B cell (primary cell): ENCODE data around the gene EEA1.

Source experiments
- CTCF ChIP-seq: fragments of 200-600 bp; IDR thresholded peaks from one replicate; pipeline ENCODE4 v1.8.0; 2022; ENCODE audit warnings: antibody characterized with exemption, mild to moderate bottlenecking
- EZH2 ChIP-seq: IDR thresholded peaks from 2 replicates; pipeline ENCODE4 v1.6.1; 2012; ENCODE audit warnings: borderline replicate concordance, low read depth, mild to moderate bottlenecking, moderate library complexity, low read length; ENCODE audit not compliant: insufficient read depth, poor library complexity, severe bottlenecking

- TF ChIP-seq CTCF, result no peak
- TF ChIP-seq EZH2, result no peak
These were observed 45.7 kb upstream of the EEA1 start for GRCh38 chr12:92974759-92975158.
